Fibroblast of lung (primary cell): ENCODE data around the gene FETUB.

Experiments
- CTCF ChIP-seq, 2 donors: IDR thresholded peaks in 1 of 2; conservative IDR thresholded peaks in 1 of 2; 1 replicate in 1 of 2; 2 replicates in 1 of 2; pipeline ENCODE4 v1.5.1; 2011 to 2012; ENCODE audit warnings: low read length in 2 of 2, control low read depth in 1 of 2, inconsistent platforms in 1 of 2, low read depth in 1 of 2, mild to moderate bottlenecking in 1 of 2
- EZH2 ChIP-seq: IDR thresholded peaks from 2 replicates; pipeline ENCODE4 v1.5.1; 2012; ENCODE audit warnings: low read length, control low read depth, mild to moderate bottlenecking; ENCODE audit errors: missing control alignments

- no peak for TF ChIP-seq CTCF (conservative IDR thresholded peaks at IDR 0.05 in 1 of 2, IDR thresholded peaks at IDR 0.05 in 1 of 2; ENCODE audit: low read depth in 1 of 2, low read length in 2 of 2)
- TF ChIP-seq EZH2, result no peak
Observed at GRCh38 chr3:186643493-186643892, 3.3 kb downstream of the FETUB start.
